Ecto neural progenitor cell (in vitro differentiated cells): Measurements from ENCODE around the gene STARD5.

Experiments used
- DNase-seq: peaks from one replicate; pipeline ENCODE4 v3.0.0-alpha.2; 2018; ENCODE audit warnings: low spot score

Gene STARD5

DNA sequence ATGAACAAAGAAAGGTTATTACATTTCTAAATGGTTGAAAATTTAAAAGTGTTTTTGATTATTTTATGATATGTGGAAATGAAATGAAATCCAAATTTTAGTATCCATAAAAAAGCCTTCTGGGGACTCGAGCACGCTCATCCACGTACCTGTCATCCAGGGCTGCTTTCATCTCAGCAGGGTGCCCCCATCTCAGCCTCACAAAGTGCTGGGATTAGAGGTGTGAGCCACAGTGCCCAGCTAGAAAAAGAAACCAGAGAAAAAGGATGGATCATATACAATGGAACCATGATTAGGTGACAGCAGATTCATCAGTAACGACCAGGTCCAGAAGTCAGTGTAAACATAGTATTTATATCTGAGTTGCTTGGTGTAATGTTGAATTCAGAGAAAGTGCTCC, 49.7 kb downstream of the STARD5 start:
- DNase-seq: no peak

DNA sequence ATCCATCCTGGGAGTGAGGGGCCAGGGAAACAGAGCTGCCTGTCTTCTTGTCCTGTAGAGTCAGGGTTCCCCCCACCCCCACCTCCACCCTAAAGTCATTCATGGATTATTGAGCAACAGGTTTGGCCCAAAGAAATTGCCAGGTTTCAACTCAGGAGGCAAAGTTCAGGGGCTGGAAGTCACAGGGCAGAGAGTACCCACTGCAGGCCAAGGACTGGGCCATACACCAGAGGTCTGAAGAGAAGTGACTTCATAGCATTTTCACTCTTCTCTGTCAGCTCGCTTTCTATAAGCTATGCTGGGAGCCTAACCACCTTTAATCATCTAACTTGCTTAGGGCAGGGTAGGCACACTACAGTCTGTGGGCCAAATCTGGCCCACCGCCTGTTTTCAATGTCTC, 50.1 kb downstream of the STARD5 start:
- no peak for DNase-seq

DNA sequence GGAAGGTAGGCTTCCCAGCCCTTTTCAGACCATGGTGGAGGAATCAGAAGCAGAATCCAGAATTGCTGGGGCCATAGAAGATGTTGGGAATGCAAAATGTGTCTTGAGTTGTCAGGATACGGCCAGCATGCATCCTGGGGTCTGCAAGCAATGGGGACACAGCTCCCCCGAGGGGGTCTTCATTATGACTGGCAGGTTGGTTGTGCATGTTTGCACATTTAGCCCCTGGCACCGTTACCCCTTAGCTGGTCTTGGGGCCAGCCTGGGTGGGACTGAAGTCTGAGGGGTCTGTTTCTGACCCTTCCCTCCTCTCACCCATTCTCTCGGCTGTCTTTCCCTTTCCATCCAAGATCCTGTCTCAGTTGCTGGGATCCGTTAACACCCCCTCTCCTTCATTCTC, 50.7 kb downstream of the STARD5 start:
- DNase-seq: no peak

DNA sequence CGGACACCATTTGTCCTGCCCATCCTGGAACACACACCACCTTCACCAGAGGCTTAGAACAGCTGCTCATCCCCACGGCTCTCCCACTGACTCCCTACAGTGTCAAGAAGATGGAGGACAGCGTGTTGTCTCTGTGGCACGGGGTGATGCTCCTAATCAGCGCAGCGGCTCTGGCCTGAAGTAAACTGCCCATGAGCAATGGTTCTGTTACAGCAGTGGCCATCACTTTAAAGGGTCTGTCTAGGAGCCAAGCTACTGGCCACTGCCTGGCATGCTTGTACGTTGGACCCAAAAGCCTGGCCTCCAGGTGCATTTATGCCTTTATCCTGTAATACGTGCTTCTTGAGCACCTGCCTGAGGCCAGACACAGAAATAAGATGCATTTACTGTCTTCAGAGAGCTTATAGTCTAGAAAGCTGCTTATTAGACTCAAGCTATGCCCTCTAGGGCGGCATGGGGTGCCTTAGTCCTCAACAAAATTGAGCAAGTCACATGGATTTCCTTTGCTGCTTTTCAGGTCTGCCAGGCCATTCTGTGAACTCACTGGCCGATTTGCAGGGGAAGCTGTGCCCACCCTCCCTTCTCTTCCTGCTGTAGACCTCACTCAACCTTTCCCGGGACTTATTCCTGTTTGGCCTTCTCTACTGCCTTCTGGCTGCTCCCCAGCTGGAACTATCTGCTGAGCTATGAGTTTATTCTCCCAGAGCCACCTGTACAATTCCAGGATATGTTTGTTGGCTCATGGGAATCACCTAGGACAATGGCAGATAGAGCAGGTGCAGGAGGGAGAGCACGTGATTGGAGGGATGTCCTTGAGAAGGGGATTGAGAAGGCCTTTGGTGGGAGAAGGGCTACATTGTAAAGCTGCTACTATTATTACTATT, 51.9 kb downstream of the STARD5 start:
- DNase-seq: no peak

DNA sequence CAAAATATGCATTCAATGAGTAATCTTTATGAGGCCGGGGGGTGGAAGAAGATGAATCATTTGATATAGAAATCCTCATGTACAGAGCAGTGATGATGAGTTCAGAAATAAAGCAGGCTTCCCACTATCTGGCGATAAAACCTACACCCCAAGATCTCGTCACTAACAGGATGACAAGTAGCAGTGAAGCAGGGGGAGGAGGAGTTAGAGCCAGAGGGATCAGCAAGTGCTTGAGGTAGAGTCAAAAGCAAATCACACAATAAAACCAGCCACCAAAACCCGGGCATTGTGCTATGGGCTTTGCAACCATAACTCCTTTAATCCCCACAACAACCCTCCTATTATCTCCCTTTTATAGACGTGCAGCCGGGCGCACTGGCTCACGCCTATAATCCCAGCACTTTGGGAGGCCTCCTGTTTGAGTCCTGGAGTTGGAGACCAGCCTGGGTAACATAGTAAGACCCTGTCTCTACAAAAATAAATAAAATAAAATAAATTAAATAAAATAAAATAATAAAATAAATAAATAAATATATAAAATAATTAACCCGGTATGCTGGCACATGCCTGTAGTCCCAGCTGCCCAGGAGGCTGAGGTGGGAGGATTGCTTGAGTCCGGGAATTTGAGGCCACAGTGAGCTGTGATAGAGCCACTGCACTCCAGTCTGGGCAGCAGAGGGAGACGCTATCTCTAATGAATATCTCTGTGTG, 53.0 kb downstream of the STARD5 start:
- peak; percentile 65 for DNase-seq

DNA sequence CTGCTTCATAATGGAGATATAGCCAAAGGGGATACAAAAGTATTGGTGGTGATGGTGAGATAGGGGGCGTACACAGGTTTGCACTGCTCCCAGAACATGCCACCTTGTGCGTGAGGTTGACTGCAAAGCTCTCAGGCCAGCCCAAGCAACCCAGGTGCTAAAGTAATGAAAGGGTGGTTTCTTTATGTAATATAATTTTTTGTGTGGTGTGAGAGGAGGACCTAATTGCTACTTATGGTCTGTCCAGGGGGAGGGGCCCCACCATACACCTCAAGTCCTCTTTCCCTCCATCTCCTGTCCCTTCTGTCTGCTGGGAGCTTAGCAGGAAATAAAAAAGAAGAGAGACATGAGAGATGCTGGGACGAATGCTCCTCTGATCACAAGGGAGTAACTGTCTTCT, 53.8 kb downstream of the STARD5 start:
- DNase-seq: no peak

DNA sequence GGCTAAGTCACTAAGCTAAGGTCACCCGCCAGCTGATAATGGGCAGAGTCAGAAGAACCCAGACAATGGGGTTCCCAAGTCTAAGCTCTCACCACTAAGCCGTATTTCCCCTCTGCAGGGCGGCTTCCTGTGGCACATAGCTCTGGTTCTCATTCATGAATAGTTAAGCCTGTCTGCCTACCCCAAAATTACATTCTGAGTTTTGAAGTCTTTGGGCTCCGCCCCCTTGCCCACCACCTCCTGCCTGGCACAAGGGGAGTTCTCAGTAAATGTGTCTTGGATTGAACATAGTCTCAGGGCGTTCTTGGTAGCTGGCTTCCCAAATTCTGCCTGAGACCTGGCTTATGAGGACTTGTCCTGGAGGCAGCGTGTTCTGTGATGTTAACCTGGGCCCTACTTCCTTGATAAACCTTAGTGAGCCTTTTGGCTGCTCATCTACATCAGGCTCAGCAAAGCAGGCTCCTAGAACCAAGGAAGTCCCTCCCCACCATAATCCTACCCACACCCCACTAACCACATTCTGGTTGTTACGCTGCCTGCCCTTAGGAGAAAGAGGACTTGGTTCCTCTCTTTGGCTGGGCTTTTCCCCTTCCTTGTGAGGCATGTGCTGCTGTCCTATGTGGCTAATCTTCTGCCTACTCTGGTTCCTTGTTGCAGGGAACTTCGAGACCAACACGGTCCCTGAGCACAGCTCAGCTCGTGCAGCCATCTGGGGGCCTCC, 54.9 kb downstream of the STARD5 start:
- no peak for DNase-seq

DNA sequence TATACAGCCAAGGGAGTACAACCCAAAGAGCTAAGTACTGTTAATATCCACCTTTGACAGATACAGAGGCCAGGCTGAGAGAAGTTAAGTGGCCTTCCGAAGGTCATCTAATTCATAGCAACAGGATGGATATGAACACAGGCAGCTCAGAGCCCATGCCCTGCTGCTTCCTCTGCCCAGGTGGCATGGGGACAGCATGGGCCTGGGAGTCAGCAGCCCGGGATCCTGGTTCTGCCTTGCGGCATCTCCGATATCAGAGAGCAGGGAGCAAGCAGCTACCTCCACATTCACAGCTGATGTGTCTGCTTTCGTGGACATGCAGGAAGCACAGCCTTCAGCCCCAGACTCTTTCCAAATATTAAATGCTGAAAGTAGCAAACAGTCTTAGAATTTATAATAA, 55.6 kb downstream of the STARD5 start:
- DNase-seq: no peak

DNA sequence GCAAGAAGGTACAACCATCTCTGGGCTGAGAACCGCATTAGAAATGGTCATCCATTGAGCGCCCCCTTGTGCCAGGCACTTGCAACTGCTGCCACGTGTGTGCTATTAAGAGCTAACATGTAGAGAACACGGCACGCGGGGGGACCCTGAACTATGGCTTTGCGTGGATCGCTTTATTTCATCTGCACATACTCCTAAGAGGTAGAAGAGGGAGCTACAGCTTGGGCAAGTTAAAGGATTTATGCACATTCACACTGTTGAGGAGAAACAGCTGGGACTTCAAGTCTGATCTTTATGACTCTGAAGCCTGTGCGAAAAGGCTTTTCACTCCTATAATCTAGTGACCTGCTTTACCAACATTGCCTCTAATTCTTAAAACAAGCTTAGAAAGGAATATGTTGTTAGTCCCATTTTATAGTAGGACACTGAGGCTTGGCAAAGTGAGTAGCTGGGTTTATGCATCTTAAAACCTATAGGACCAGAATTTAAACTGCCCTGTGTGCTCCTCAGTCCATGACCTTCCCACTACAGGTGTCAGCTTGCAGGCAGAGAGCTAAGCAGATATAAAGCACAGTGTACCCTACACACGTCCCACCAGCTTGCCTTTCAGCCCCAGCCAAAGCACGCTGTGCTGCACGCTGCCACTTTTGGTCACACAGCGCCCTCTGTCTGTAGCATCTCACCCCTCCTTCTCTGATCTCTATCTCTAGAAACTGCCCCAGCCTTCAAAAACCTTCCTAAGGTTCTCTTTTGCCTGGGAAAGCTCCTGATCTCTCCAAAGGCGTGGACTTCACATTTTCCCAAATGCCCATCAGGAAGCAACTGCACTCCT, 57.8 kb downstream of the STARD5 start:
- DNase-seq: peak; percentile 88

DNA sequence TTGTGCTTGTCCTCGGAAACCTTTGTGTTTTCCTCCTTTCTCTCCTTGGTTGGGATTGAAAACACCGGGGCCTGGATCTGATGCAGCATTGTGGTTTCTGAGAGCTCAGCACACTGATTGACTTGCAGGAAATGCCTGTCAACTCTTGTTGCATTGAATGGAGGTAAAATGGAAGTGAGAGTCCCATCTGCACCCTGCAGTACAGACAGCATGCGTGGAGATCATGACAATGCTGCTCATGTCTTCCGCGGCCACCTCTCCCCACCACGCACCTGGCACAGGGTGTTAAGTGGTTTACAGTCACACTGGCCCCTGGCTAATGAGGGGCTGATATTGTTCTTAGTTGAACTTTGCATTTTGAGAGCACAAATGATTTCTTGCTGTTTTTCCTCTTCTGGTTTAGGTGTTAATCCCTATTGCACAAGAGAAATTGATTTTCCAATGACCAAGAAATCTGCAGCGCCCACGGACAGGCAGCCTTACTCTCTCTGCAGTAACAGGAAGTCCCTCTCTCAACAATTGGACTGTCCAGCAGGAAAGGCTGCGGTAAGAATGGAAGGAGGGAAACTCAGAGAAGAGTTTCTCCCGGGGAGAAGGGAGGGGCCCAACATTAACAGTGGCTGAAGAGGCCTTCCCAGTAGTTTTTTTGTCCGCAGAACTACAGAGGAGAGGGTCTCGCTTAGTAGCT, 58.5 kb downstream of the STARD5 start:
- DNase-seq: no peak

DNA sequence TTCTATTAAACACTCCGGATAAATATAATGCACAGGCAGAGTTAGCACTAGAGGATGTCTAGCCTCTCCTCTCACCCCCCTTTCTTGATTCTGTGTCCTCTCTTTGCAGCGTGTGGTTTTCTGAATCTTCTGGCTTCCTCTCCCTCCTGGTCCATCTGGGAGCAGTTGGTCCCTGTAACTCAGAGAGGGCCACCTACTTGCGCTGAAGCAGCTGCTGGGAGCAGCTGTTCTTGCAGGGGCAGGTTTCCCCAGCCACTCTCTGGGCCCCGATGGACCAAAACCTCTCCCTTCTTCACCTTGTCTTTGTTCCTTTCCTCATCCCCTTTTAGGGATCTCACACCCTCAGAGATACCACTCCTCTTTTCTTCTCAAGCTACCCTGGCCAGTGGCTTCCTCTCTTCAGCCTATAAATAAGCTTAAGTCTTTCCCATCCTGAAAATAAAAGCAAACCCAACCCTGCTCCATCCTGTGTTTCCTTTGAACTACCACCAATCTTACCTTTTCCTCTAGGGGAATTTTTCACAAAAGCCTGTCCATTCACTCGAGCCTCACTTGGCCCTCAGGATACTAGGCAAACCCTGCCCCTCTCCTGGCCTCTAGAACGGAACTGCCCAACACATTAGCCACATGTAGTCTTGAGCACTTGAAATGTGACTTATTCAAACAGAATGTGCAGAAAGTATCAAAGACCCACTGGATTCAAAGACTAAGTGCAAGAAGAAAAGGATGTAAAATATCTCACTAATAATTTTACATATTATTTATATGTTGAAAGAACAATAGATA, 59.7 kb downstream of the STARD5 start:
- no peak for DNase-seq

DNA sequence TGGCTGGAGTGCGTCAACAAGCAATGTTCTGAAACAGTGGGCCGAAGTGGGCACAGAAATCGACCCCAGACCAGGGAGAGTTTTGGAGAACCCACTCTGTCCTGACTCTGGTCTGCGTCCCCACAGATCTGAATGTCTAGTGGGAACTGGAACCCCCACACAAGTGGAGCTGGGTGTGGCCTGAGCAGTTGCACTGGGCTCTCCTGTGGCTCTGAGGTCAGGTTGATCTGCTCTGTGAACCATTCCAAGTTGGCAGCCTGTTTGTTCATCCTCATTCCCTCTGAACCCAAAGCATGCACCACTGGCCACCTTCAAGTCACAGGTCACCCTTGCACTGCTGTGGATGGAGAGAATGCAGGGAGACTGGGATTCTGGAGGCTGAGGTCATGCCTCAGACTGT, 60.5 kb downstream of the STARD5 start:
- no peak for DNase-seq

DNA sequence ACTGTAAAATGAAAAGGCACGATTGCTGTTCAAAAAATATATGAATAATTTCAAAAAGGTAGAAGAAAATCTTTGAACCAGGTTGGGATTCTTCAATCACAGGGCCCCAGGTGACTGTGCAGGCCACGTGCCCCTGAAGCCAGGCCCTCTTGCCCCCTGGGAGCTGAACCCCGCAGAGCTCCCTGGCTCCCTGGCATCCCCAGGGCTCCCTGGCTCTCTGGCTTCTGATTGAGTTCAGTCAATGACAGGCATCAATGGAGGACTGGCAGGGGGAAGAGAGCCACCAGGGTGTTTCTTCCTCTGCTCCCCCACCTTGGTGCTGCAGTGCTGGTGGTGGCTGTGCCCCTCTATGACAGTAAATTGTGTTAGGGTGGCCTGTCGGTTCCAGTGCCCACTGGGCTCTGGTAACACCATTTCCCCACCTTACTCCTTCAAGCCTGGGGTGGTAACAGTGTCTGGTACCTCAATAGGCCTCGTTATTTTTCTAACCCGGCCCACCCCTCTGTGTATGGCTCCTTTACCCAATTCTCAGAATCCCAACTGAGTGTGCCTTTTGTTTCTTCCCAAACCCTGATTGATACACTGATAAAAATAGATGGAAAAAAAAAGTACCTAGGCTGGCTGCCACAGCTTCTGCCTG, 62.6 kb downstream of the STARD5 start:
- no peak for DNase-seq

DNA sequence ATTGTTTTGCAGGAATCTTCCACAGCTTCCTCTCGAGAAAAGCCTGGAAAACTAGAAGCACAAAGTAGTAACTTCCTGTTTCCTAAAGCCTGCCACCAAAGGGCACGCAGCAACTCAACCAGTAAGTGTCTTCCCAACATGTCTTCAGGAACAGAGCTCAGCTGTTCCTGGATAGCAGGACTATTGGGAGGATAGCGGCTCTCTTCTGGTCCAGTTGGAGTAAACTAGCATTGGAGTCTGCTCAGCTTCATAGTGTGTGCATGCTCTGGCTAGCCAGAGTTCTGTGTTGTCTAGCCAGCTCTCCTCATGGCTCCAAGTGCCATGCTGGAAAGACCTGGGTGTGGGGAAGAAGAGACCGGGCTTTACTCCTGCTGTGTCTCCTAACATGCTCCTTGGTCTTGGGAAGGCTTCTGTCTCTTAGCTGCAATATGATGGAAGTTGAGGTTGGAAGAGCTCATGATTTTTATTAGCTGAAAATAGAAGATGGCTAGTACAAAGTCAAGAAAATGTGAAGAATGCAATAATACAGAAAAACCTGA, 64.1 kb downstream of the STARD5 start:
- no peak for DNase-seq
